GM18519 (cell line): ENCODE results near the gene TSACC.
"Not testable (repeated sequence)": the region's sequence is repeated elsewhere in the genome, so short reads cannot be mapped to it uniquely, and the experiment has no call there.

Source experiments
- ATAC-seq: cut with Tn5 transposase; IDR thresholded peaks from one replicate; pipeline ENCODE4 v1.9.1; 2021; ENCODE audit warnings: mild to moderate bottlenecking, moderate library complexity; ENCODE audit not compliant: unreplicated experiment, low FRiP score

Gene TSACC

DNA sequence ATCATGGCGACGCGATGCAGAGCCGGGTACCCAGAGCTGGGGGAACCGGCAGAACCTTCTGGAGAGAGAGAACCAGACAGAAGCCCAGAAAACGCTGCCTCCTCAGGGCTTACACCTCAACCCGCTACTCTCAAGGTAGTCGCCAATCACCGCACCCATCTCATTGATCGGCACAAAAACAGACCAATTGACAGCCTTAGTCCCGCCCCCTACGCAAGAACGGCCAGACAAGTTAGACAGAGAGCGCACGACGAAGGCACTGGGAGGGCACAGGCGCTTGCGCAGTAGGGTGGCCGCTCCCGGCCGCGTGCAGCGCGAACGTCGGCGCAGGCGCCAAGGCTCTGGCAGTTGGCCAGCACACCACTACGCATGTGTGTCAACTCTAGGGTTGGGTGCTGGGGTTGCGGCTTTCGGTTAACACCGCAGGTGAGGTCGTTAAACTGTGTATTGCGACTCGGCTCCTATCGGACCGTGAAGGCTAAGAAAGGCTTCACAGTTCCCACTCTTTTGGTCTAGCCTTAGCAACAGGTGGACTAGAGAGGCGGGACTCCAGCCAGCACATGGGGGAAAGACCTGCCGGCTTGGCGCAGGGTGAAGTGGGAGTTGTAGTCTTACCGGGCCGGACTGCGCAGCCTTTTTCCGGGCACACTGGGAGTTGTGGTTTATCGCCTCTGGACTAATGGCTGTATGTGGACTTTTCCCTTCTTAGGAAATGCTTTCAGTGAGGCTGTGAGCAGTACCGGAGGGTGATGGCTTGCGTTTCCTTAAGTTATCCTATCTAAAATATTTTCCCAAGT is at the start of gene TSACC, which contains the start of gene CCT3:
TSS of gene TSACC (plus strand) at position 347 of the 797 bp plus-strand sequence. CDS start 1,232 bp downstream, outside the sequence.
TSS of gene CCT3 (minus strand) at position 113 of the 797 bp plus-strand sequence. CDS start at position 5, 108 bp downstream.
- peak; percentile 72 for ATAC-seq

- ATAC-seq, result no peak
These were observed 48.5 kb upstream of the TSACC start for GRCh38 chr1:156289857-156290256.

DNA sequence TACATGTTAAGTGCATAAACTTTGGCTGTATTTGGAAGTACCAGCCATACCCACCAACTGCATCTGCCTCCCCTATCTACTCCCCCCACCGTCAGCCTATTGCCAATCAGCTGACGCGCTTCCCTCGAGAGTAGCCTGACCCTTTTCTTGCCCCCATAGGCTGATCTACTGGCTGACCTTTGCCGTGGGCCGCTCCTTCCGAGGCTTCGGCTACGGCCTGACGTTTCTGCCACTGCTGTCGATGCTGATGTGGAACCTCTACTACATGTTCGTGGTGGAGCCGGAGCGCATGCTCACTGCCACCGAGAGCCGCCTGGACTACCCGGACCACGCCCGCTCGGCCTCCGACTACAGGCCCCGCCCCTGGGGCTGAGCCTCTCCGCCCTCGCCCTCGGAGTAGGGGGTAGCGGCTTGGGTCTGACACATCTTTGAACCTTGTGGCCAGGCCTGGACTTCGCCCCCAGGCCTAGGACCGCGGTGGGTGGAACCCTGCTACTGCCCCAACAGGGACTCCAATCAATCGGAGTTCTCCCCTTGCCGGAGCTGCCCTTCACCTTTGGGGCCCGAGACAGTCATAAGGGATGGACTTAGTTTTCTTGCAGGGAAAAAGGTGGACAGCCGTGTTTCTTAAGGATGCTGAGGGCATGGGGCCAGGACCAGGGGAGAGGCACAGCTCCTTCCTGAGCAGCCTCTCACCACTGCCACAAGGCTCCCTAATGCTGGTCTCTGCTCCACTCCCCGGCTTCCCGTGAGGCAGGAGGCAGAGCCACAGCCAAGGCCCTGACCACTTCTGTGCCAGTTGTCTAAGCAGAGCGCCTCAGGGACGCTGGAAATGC is 46.9 kb upstream of the TSACC start:
- ATAC-seq, result no peak

DNA sequence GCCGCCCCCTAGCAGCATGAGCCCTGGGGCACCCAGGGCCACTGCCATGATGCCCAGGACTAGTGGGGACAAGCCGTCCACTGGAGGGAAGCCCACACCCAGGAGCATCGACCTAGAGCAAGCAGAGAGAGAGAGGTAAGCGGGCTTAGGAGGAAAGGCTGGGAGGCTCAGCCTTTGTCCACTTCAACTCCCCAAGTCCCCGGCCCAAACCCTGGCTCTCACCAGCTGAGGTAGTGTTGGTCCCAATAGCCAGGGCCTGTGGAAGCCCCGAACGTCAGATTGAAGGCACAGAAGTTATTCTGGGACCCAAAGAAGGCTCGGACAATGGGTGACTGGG is 45.3 kb upstream of the TSACC start:
- ATAC-seq, result no peak

- ATAC-seq, result no peak
These were observed 44.4 kb upstream of the TSACC start for GRCh38 chr1:156293895-156294294.

GRCh38 chr1:156295391-156295947 is 42.9 kb upstream of the TSACC start, which contains the start of gene GLMP:
Gene GLMP, minus strand, starts transcription at chr1:156295679. Its CDS starts 34 bp downstream, at chr1:156295645.
- ATAC-seq, result no peak

- ATAC-seq, result no peak
These were observed 39.4 kb upstream of the TSACC start, which contains the start of gene VHLL for GRCh38 chr1:156298852-156299357. Gene VHLL, minus strand, starts transcription at chr1:156299307. Its CDS starts 118 bp downstream, at chr1:156299189.

GRCh38 chr1:156303241-156303640 is 35.1 kb upstream of the TSACC start:
- ATAC-seq, result no peak

GRCh38 chr1:156305215-156305614 is 33.1 kb upstream of the TSACC start:
- ATAC-seq, result no peak

GRCh38 chr1:156308078-156308477 is 30.2 kb upstream of the TSACC start:
- no peak for ATAC-seq

DNA sequence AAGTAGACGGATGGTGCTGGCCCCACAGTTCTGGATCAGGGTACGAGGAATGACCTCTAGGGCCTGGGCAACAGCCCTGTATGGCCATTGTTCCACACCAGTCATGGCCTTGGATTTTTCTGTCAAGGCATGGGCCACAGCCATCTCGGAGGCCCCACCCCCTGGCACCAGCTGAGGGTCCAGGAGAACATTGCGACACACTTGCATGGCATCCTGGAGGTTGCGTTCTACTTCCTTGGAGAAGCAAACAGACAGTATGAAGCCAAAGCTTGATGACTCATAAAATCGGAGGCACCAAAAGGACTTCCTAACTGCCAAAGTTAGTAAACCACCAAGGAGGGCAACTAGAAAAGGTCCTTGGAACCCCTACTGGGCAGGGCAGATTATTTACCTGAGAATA is 27.4 kb upstream of the TSACC start:
- ATAC-seq, result no peak

DNA sequence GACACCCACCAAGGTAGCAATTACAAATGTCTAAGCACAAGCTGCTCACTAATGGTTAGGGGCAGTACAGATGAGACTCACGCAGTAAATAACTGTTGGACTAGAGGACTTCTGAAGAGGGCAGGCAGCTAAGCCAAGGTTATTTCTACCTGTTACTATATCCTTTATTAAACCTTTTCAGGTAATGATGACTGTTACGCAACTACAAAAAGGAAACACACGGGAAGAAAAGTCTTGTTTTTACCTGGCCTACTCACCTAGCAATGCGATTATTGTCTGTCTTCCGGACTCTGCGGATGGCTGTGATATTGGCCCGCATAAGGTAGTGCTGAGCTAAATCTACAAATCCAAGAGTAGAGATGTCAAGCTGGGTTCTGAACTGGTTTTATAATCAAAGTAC is 21.4 kb upstream of the TSACC start:
- no peak for ATAC-seq

GRCh38 chr1:156319664-156320063 is 18.7 kb upstream of the TSACC start:
- no peak for ATAC-seq

- ATAC-seq, result no peak
These were observed 17.8 kb upstream of the TSACC start for GRCh38 chr1:156320560-156320959.

DNA sequence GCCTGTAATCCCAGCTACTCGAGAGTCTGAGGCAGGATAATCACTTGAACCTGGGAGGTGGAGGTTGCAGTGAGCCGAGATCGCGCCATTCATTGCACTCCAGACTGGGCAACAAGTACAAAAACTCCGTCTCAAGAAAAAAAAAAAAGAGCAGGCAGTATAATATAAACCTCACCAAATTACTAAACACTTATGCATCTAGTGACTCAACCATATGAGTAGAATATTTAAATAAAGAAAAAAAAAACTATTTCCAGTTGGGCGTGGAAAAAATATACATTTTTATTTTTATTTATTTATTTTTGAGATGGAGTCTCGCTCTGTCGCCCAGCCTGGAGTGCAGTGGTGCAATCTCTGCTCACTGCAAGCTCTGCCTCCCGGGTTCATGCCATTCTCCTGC is 15.1 kb upstream of the TSACC start:
- ATAC-seq, result not testable (repeated sequence)

GRCh38 chr1:156336242-156336641 is 2.1 kb upstream of the TSACC start:
- no peak for ATAC-seq

- ATAC-seq, result no peak
These were observed 1.1 kb upstream of the TSACC start for GRCh38 chr1:156337052-156337887.

GRCh38 chr1:156337888-156338179 is 492 bp upstream of the TSACC start:
- ATAC-seq, result no peak

- ATAC-seq, result no peak
These were observed 4.0 kb downstream of the TSACC start for GRCh38 chr1:156342166-156342955.
